Mammary epithelial cell (primary cell): Measurements from ENCODE around the gene NPIPB8.
"Not testable (repeated sequence)": the region's sequence is repeated elsewhere in the genome, so short reads cannot be mapped to it uniquely, and the experiment has no call there.

Source experiments
- EZH2 ChIP-seq: IDR thresholded peaks from 2 replicates; pipeline ENCODE4 v1.6.1; 2012; ENCODE audit warnings: low read length, inconsistent platforms, borderline replicate concordance
- TF ChIP-seq, protein P1 (sequence below), 2 donors: IDR thresholded peaks in 1 of 2; conservative IDR thresholded peaks in 1 of 2; 2 replicates each; pipeline ENCODE4 v1.5.1; 2011 to 2012; ENCODE audit warnings: inconsistent platforms in 2 of 2, low read length in 2 of 2, mild to moderate bottlenecking in 2 of 2, control low read depth in 1 of 2, low read depth in 1 of 2; ENCODE audit not compliant: insufficient read depth in 1 of 2; ENCODE audit errors: extremely low read depth in 1 of 2

DNA sequence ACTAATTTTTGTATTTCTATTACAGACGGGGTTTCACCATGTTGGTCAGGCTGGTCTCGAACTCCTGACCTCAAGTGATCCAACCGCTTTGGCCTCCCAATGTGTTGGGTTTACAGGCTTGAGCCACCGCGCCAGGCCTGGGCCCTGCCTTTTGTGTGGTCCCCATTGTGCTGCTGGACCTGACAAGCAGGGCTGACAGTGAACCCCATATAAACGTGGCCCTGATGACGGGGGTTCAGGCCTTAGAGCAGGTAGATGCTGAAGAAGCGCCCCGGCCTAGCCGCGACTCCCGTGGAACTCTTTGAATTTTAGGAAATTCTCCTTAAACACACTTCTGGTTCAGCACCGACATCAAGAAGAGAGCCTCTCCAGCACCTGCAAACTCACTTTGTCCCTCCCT is 36.3 kb upstream of the NPIPB8 start:
- TF ChIP-seq, protein P1, sequence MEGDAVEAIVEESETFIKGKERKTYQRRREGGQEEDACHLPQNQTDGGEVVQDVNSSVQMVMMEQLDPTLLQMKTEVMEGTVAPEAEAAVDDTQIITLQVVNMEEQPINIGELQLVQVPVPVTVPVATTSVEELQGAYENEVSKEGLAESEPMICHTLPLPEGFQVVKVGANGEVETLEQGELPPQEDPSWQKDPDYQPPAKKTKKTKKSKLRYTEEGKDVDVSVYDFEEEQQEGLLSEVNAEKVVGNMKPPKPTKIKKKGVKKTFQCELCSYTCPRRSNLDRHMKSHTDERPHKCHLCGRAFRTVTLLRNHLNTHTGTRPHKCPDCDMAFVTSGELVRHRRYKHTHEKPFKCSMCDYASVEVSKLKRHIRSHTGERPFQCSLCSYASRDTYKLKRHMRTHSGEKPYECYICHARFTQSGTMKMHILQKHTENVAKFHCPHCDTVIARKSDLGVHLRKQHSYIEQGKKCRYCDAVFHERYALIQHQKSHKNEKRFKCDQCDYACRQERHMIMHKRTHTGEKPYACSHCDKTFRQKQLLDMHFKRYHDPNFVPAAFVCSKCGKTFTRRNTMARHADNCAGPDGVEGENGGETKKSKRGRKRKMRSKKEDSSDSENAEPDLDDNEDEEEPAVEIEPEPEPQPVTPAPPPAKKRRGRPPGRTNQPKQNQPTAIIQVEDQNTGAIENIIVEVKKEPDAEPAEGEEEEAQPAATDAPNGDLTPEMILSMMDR (conservative IDR thresholded peaks at IDR 0.05 in 1 of 2, IDR thresholded peaks at IDR 0.05 in 1 of 2; ENCODE audit: extremely low read depth in 1 of 2, insufficient read depth in 1 of 2, low read depth in 1 of 2, low read length in 2 of 2) = not testable (repeated sequence)
- TF ChIP-seq EZH2 = not testable (repeated sequence)
